LNCaP clone FGC (cell line): ENCODE data around the gene DDX28.
"Not testable (repeated sequence)": the region's sequence is repeated elsewhere in the genome, so short reads cannot be mapped to it uniquely, and the experiment has no call there.

ENCODE experiments used
- DNase-seq: peaks from one replicate; pipeline ENCODE4 v3.0.0-alpha.2; 2011; ENCODE audit warnings: low read depth
- H3K4me3 ChIP-seq: 2 replicates; pipeline ENCODE4 v1.5.1; 2011; ENCODE audit warnings: mild to moderate bottlenecking, low read depth, low read length, control low read depth
- TF ChIP-seq, protein P1 (sequence below): IDR thresholded peaks from 2 replicates; pipeline ENCODE4 v1.5.1; 2012; ENCODE audit warnings: mild to moderate bottlenecking; ENCODE audit not compliant: control insufficient read depth, insufficient read depth; ENCODE audit errors: extremely low read depth

Gene DDX28

DNA sequence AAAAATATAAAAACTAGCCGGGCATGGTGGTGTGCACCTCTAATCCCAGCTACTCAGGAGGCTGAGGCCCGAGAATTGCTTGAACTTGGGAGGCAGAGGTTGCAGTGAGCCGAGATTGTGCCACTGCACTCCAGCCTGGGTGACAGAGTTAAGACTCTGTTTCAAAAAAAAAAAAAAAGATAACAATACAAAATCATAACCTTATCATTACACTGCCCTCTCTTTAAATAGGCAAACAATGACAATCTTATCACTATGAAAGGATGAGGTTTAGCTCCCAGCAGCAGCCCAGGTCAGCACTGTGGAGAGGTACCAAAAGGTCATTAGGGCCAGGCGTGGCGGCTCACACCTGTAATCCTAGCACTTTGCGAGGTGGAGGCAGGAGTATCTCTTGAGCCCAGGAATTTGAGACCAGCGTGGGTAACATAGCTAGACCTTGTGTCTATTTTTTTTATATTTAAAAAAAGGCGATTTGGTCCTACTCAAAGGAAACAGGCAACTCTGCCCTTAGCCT lies 3.8 kb downstream of the DDX28 start:
- no peak for DNase-seq
- TF ChIP-seq, protein P1, sequence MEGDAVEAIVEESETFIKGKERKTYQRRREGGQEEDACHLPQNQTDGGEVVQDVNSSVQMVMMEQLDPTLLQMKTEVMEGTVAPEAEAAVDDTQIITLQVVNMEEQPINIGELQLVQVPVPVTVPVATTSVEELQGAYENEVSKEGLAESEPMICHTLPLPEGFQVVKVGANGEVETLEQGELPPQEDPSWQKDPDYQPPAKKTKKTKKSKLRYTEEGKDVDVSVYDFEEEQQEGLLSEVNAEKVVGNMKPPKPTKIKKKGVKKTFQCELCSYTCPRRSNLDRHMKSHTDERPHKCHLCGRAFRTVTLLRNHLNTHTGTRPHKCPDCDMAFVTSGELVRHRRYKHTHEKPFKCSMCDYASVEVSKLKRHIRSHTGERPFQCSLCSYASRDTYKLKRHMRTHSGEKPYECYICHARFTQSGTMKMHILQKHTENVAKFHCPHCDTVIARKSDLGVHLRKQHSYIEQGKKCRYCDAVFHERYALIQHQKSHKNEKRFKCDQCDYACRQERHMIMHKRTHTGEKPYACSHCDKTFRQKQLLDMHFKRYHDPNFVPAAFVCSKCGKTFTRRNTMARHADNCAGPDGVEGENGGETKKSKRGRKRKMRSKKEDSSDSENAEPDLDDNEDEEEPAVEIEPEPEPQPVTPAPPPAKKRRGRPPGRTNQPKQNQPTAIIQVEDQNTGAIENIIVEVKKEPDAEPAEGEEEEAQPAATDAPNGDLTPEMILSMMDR = no peak
- H3K4me3 ChIP-seq = no peak overlapping the region

DNA sequence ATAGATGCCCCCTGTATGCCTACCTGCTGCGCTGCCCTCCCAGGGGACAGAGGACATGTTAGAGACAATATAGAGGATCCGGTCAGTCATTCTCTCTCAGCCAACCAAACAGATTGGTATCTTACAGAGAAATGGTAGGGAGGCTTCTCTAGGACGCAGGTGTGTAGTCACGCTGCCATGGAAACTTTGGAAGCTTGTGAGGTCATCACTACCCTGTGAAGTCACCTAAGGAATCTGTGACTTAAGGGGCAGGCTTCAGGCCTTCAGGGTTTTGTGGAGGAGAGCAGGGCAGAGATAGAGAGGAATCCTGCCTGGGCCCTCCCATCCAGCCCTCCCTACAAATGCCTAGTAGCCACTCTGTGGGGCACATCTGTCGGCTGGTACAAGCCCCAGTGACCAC lies 7.4 kb downstream of the DDX28 start, which contains the start of gene DPEP2NB:
DPEP2NB (minus strand) TSS at position 231 of the 400 bp plus-strand sequence; CDS start at position 90, 141 bp downstream.
- TF ChIP-seq, protein P1 = no peak
- no peak for DNase-seq
- no peak within 1 kb of the TSS for H3K4me3 ChIP-seq

DNA sequence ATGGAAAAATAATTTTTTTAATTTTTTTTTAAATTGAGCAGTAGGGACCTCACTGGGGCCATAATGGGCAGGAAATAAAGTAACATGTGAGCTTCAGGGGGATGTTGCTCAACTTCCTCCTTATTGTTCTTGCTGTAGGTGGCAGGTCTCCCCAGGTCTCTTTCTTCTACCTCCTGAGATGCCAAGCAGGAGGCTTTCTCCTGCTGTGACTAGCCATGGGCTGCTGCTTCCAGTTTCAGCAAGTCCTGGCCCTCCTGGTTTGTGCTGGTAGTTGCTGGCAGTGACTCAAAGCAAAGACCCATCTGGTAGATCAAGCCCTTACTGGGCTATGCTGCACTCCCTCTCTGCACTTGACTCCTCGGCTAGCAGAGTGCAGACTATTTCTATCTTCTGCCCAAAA lies 9.6 kb downstream of the DDX28 start:
- TF ChIP-seq, protein P1 = no peak
- DNase-seq = no peak

DNA sequence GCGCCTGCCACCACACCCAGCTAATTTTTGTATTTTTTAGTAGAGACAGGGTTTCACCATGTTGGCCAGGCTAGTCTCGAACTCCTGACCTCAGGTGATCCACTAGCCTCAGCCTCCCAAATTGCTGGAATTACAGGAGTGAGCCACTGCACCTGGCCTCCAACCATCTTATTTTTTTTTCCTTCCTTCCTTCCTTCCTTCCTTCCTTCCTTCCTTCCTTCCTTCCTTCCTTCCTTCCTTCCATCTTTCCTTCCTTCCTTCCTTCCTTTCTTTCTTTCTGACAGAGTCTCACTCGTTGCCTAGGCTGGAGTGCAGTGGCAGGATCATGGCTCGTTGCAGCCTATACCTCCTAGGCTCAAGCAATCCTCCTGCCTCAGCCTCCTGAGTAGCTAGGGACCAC lies 13.2 kb downstream of the DDX28 start:
- not testable (repeated sequence) for DNase-seq

More for the DNA sequence above, 9.6 kb downstream of the DDX28 start:
- H3K4me3 ChIP-seq = no peak overlapping the region

DNA sequence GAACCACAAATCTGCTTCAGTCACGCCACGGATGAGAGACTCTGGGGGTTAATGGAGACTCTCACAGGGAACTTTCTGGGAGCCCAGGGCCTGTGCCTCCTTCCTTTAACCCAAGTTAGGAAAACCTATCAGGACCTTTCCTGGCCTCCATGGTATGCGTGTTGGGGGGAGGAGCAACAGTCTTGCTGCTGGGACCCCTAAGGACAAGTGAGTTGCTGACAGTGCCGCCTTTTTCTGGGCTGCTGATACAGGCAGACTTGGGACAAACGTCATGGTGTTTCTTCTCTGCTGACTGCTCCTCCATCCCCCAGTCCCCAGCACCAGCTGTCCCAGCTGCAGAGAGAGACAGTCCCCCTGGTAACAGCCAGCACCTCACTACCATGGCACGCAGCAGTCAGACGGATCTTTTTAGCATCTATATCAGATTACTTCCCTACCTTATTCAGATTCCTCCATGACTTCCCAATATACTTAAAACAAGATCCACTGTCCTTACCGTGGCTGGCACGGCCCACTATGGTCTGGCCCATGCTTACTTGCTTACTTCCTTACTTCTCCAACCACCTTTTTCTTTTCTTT lies 13.8 kb downstream of the DDX28 start:
- TF ChIP-seq, protein P1 = no peak
- DNase-seq = no peak
- no peak overlapping the region for H3K4me3 ChIP-seq

More for the DNA sequence above, 13.2 kb downstream of the DDX28 start:
- not testable (repeated sequence) for H3K4me3 ChIP-seq

DNA sequence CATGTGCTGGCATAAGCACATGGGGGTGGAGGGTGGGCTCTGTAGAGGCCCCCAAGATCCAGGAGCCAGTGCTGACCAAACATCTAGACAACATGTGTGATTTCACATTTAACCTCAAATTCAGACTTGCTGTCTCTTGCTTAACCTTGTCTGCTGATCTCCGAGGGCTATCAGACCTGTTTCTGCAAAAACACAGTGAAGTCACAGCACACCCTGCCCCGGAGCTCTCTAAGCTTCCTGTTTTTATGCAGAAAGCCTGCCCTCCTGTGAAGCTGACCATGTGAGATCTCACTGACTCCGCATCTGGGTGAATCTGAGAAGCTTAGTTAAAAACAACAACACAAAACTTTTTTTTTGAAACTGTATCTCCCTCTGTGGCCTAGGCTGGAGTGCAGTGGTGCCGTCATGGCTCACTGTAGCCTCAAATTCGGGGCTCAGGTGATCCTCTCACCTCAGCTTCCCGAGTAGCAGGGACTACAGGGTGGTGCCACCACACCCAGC lies 17.2 kb downstream of the DDX28 start:
- no peak for DNase-seq
- TF ChIP-seq, protein P1 = no peak
- no peak overlapping the region for H3K4me3 ChIP-seq

DNA sequence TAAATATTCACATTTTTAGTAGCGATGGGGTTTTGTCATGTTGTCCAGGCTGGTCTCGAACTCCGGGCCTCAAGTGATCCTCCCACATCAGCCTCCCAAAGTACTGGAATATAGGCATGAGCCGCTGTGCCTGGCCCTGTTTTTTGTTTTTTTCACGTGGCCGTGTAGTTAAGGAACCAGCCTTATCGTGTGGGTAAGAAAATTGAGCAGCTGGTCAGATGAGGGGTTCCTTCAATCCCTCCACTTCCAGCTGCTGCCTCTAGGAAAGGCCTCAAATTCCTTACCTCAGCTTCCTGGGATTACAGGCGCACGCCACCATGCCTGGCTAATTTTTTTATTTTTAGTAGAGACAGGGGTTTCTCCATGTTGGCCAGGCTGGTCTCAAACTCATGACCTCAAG lies 17.8 kb downstream of the DDX28 start:
- no peak for DNase-seq
- TF ChIP-seq, protein P1 = no peak
- H3K4me3 ChIP-seq = no peak overlapping the region
